Measurements from ENCODE around the gene HPS5.

DNA sequence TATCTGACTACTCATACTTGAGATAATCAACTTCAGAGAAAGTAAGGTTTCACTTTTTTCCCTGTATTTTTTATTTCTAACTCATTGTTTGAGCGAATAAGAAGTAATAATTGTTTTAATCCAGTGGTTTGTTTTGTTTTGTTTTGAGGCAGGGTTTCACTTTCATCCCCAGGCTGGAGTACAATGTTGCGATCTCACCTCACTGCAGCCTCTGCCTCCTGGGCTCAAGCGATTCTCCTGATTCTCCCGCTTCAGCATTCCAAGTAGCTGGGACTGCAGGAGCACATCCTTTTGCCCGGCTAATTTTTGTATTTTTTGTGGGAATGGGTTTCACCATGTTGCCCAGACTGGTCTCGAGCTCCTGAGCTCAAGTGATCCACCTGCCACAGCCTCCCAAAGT, 9.0 kb upstream of the HPS5 start:
- no peak for TF ChIP-seq EP300 (IDR thresholded peaks at IDR 0.05)
- TF ChIP-seq POLR2A (IDR thresholded peaks at IDR 0.05): no peak

Data from upper lobe of left lung (tissue), 4 donors.